Transverse colon (tissue), 4 donors: Measurements from ENCODE around the gene GNA12. TPM values are rescaled to one million over a fixed set of nuclear protein-coding genes. Genes with fewer than 3 reads are reported as not detected.
A peak's percentile ranks its signal among the peaks of the same experiment; 100 is the strongest.

Source experiments
- DNase-seq: peaks from one replicate; pipeline ENCODE4 v3.0.0-alpha.2; 2019
- H3K27ac ChIP-seq, 4 donors: fragments of 200-600 bp; sonication (generic); 2 replicates each; pipeline ENCODE4 v1.5.1; 2016 to 2018; ENCODE audit warnings: inconsistent platforms in 4 of 4
- H3K27me3 ChIP-seq: fragments of 200-600 bp; sonication (generic); 2 replicates; pipeline ENCODE4 v1.5.1; 2017; ENCODE audit warnings: inconsistent platforms
- H3K36me3 ChIP-seq, 4 donors: fragments of 200-600 bp; sonication (generic); 2 replicates each; pipeline ENCODE4 v1.5.1; 2017 to 2019; ENCODE audit warnings: inconsistent platforms in 4 of 4
- H3K4me1 ChIP-seq, 4 donors: fragments of 200-600 bp; sonication (generic); 2 replicates each; pipeline ENCODE4 v1.5.1; 2017 to 2020; ENCODE audit warnings: inconsistent platforms in 4 of 4
- H3K4me3 ChIP-seq, 4 donors: fragments of 200-600 bp; sonication (generic); 1 replicate in 1 of 4; 2 replicates in 3 of 4; pipeline versions ENCODE4 v1.5.1 to v1.6.1; 2017 to 2019; ENCODE audit warnings: inconsistent platforms in 4 of 4
- H3K9me3 ChIP-seq, 2 donors: fragments of 200-600 bp; sonication (generic); 2 replicates each; pipeline ENCODE4 v1.5.1; 2017 to 2019; ENCODE audit warnings: inconsistent platforms in 2 of 2
- CTCF ChIP-seq, 5 experiments: fragments of 200-600 bp in 3 of 5; fragments of 450-650 bp in 2 of 5; sonication (generic) in 3 of 5; IDR thresholded peaks; 1 replicate in 2 of 5; 2 replicates in 3 of 5; pipeline ENCODE4 v1.5.1; 2016 to 2017; ENCODE audit warnings: antibody characterized with exemption in 5 of 5, inconsistent platforms in 3 of 5, mild to moderate bottlenecking in 2 of 5, moderate library complexity in 1 of 5
- EP300 ChIP-seq: sonication (generic); formaldehyde crosslinking; IDR thresholded peaks from one replicate; pipeline ENCODE4 v1.6.1; 2017; ENCODE audit warnings: antibody characterized with exemption, low read depth
- POLR2A ChIP-seq: fragments of 450-650 bp; IDR thresholded peaks from one replicate; pipeline ENCODE4 v1.6.1; 2016; ENCODE audit warnings: antibody characterized with exemption, mild to moderate bottlenecking, moderate library complexity
- POLR2AphosphoS5 ChIP-seq, 3 donors: sonication (generic); formaldehyde crosslinking; IDR thresholded peaks; one replicate each; pipeline ENCODE4 v1.6.1; 2016; ENCODE audit warnings: antibody characterized with exemption in 3 of 3
- WGBS, 2 donors: methylation state at CpG; one replicate each; pipeline ENCODE4 v1.1.5; 2018; ENCODE audit warnings: low coverage in 1 of 2; 5-methylcytosine and 5-hydroxymethylcytosine counted together
- in situ Hi-C, 4 donors: fragments of 200-750 bp; cut with MboI; loops; one replicate each; pipeline versions ENCODE4 v1.15.0 to v1.15.1; 2017; ENCODE audit warnings: low sequenced_read_pairs in 3 of 4, low pct_ligation_motif_present in 1 of 4, low pct_unique_long_range_greater_than_20kb in 1 of 4
- intact Hi-C: fragments of 100-400 bp; cut with DNase I; formaldehyde crosslinking; loops from one replicate; pipeline ENCODE4 v1.15.1; 2023; ENCODE audit warnings: low total_unique reads
- total RNA-seq, 4 donors: library from RNA; depleted of rRNA; stranded (reverse); fragments of >200 nt; gene quantifications; one replicate each; pipeline ENCODE4 v1.1.0, GENCODE V29; 2016

GNA12 gene
- total RNA-seq, 4 donors from 2014 or later: 18.9 to 39.6 (median 22.2) TPM

GRCh38 chr7:2763597-2763996 lies 80.5 kb downstream of the GNA12 start:
- TF ChIP-seq POLR2AphosphoS5 (IDR thresholded peaks at IDR 0.05): no peak
- Histone ChIP-seq H3K36me3 (no peaks in the 10 kb centered on the region), H3K27me3 (no peaks in the 10 kb centered on the region), H3K4me1 (peaks cover 28 to 50% (median 35%) of the 10 kb centered on the region in 4 donors), H3K27ac (peak overlapping the region; percentile 84 to 88 (median 86)), H3K9me3 (no peaks in the 10 kb centered on the region), H3K4me3 (no peak overlapping the region)
- no peak for DNase-seq
- WGBS, 2 donors: 62% methylated on average over 6 of the region's 6 CpGs; no CpG with 5 or more reads in 1 of the 2 donors
- in situ Hi-C loops: no loop called here
- intact Hi-C loops: no loop called here

GRCh38 chr7:2761801-2762497 lies 82.2 kb downstream of the GNA12 start:
- Histone ChIP-seq H3K4me1 (peaks cover 37 to 65% (median 43%) of the 10 kb centered on the region in 4 donors), H3K36me3 (no peaks in the 10 kb centered on the region)

GRCh38 chr7:2761131-2761624 lies 82.9 kb downstream of the GNA12 start:
- intact Hi-C loops (no loop called here), in situ Hi-C loops (no loop called here)
- no peak for DNase-seq
- Histone ChIP-seq H3K27me3 (no peaks in the 10 kb centered on the region), H3K9me3 (no peaks in the 10 kb centered on the region), H3K36me3 (no peaks in the 10 kb centered on the region), H3K4me1 (peaks cover 37 to 65% (median 43%) of the 10 kb centered on the region in 4 donors), H3K4me3 (no peak overlapping the region), H3K27ac (peak overlapping the region; percentile 85 to 91 (median 87))
- TF ChIP-seq POLR2AphosphoS5 (IDR thresholded peaks at IDR 0.05) (no peak), CTCF (IDR thresholded peaks at IDR 0.05) (no peak), POLR2A (no peak), EP300 (no peak)
- WGBS, 2 donors: 90 to 99% methylated on average over 10 to 19 of the region's 19 CpGs

More at GRCh38 chr7:2761801-2762497, 82.2 kb downstream of the GNA12 start:
- peak overlapping the region; percentile 84 to 88 (median 86) for H3K27ac ChIP-seq
- TF ChIP-seq POLR2AphosphoS5 (IDR thresholded peaks at IDR 0.05) (no peak), POLR2A (no peak), EP300 (no peak), CTCF (IDR thresholded peaks at IDR 0.05) (no peak)
- no peaks in the 10 kb centered on the region for H3K27me3 ChIP-seq
- no peaks in the 10 kb centered on the region for H3K9me3 ChIP-seq
- no peak overlapping the region for H3K4me3 ChIP-seq
- no peak for DNase-seq
- 86 to 96% methylated on average over 12 to 29 of the region's 29 CpGs for WGBS, 2 donors
- in situ Hi-C loops: no loop called here
- intact Hi-C loops: no loop called here

GRCh38 chr7:2760098-2760889 lies 83.8 kb downstream of the GNA12 start:
- Histone ChIP-seq H3K4me1 (peaks cover 37 to 65% (median 43%) of the 10 kb centered on the region in 4 donors), H3K4me3 (peak overlapping the region in 1 of 4 donors; percentile 30), H3K9me3 (no peaks in the 10 kb centered on the region), H3K36me3 (no peaks in the 10 kb centered on the region), H3K27me3 (no peaks in the 10 kb centered on the region), H3K27ac (peak overlapping the region; percentile 85 to 91 (median 87))
- peak; percentile 88 for DNase-seq
- intact Hi-C loops: no loop called here
- 55% methylated on average over 22 of the region's 22 CpGs; no CpG with 5 or more reads in 1 of the 2 donors for WGBS, 2 donors
- in situ Hi-C loops: no loop called here
- TF ChIP-seq EP300 (no peak), CTCF (IDR thresholded peaks at IDR 0.05) (peak; percentile 43 to 81 (median 55)), POLR2A (peak; percentile 44), POLR2AphosphoS5 (IDR thresholded peaks at IDR 0.05) (peak in 2 of 3 donors; percentile 34 to 60)
